Stimulated activated naive CD4-positive, alpha-beta T cell treated with Interleukin-2 at 50 U/mL for 16 hours (primary cell): Measurements from ENCODE around the gene GGT6.

Source experiments
- DNase-seq: peaks from one replicate; lab custom pipeline; 2025; lab: John Stamatoyannopoulos, UW

Gene GGT6

GRCh38 chr17:4551141-4551540 is 9.2 kb downstream of the GGT6 start:
- DNase-seq, result no peak

GRCh38 chr17:4550534-4551039 is 9.8 kb downstream of the GGT6 start:
- no peak for DNase-seq

- no peak for DNase-seq
These were observed 10.4 kb downstream of the GGT6 start for GRCh38 chr17:4549781-4550533.

GRCh38 chr17:4548721-4549531 is 11.5 kb downstream of the GGT6 start:
- no peak for DNase-seq

GRCh38 chr17:4548061-4548461 is 12.3 kb downstream of the GGT6 start:
- no peak for DNase-seq

- no peak for DNase-seq
These were observed 13.1 kb downstream of the GGT6 start for GRCh38 chr17:4547118-4547906.

GRCh38 chr17:4545217-4545951 is 15.0 kb downstream of the GGT6 start:
- no peak for DNase-seq

GRCh38 chr17:4544951-4545216 is 15.5 kb downstream of the GGT6 start:
- no peak for DNase-seq

GRCh38 chr17:4544135-4544950 is 16.0 kb downstream of the GGT6 start:
- DNase-seq, result no peak

GRCh38 chr17:4543557-4544026 is 16.8 kb downstream of the GGT6 start:
- DNase-seq, result no peak

GRCh38 chr17:4542726-4543191 is 17.6 kb downstream of the GGT6 start:
- no peak for DNase-seq

GRCh38 chr17:4542003-4542725 is 18.2 kb downstream of the GGT6 start:
- DNase-seq, result no peak

GRCh38 chr17:4541328-4542002 is 18.9 kb downstream of the GGT6 start:
- no peak for DNase-seq

- no peak for DNase-seq
These were observed 19.6 kb downstream of the GGT6 start for GRCh38 chr17:4540687-4541327.

GRCh38 chr17:4540224-4540651 is 20.1 kb downstream of the GGT6 start:
- DNase-seq, result no peak

- no peak for DNase-seq
These were observed 20.7 kb downstream of the GGT6 start for GRCh38 chr17:4539576-4540223.

GRCh38 chr17:4539025-4539424 is 21.4 kb downstream of the GGT6 start:
- no peak for DNase-seq

- DNase-seq, result no peak
These were observed 22.0 kb downstream of the GGT6 start for GRCh38 chr17:4538236-4539002.
